Smooth muscle cell (in vitro differentiated cells): Measurements from ENCODE around the gene FNIP1. TPM values are rescaled to one million over a fixed set of nuclear protein-coding genes. Genes with fewer than 3 reads are reported as not detected.

Experiments used
- DNase-seq: peaks from one replicate; lab custom pipeline; 2025; ENCODE audit not compliant: unreplicated experiment; lab: John Stamatoyannopoulos, UW
- H2AFZ ChIP-seq: fragments of 200-600 bp; sonication (generic); 2 replicates; pipeline ENCODE4 v1.6.0; 2016; ENCODE audit warnings: antibody characterized with exemption, low read depth, mild to moderate bottlenecking
- H3F3A ChIP-seq: fragments of 200-600 bp; sonication (generic); 2 replicates; pipeline ENCODE4 v1.6.0; 2017; ENCODE audit warnings: antibody characterized with exemption, low read depth
- H3K27ac ChIP-seq: fragments of 200-600 bp; sonication (generic); 2 replicates; pipeline ENCODE4 v1.5.1; 2016; ENCODE audit warnings: low read depth, mild to moderate bottlenecking
- H3K27me3 ChIP-seq: fragments of 200-600 bp; sonication (generic); 2 replicates; pipeline ENCODE4 v1.6.1; 2016; ENCODE audit warnings: low read depth, mild to moderate bottlenecking
- H3K36me3 ChIP-seq: fragments of 200-600 bp; sonication (generic); 2 replicates; pipeline ENCODE4 v1.5.1; 2016; ENCODE audit warnings: low read depth
- H3K4me1 ChIP-seq: fragments of 200-600 bp; sonication (generic); 2 replicates; pipeline ENCODE4 v1.5.1; 2016; ENCODE audit warnings: low read depth
- H3K4me2 ChIP-seq: fragments of 200-600 bp; sonication (generic); 2 replicates; pipeline ENCODE4 v1.6.0; 2016; ENCODE audit warnings: mild to moderate bottlenecking
- H3K4me3 ChIP-seq: fragments of 200-600 bp; sonication (generic); 2 replicates; pipeline ENCODE4 v1.5.1; 2016; ENCODE audit warnings: mild to moderate bottlenecking
- H3K79me2 ChIP-seq: fragments of 200-600 bp; sonication (generic); 2 replicates; pipeline ENCODE4 v1.6.0; 2016; ENCODE audit warnings: low read depth, mild to moderate bottlenecking
- H3K9ac ChIP-seq: fragments of 200-600 bp; sonication (generic); 2 replicates; pipeline ENCODE4 v1.6.0; 2016; ENCODE audit warnings: low read depth
- H3K9me3 ChIP-seq: fragments of 200-600 bp; sonication (generic); replicated peaks from 2 replicates; pipeline ENCODE4 v1.5.1; 2016; ENCODE audit warnings: low read depth
- H4K20me1 ChIP-seq: fragments of 200-600 bp; sonication (generic); 2 replicates; pipeline ENCODE4 v1.6.0; 2016; ENCODE audit warnings: low read depth
- WGBS: methylation state at CpG from one replicate; pipeline ENCODE4 v1.1.7; 2016; ENCODE audit warnings: low lambda C conversion rate; 5-methylcytosine and 5-hydroxymethylcytosine counted together
- polyA plus RNA-seq: library from polyadenylated mRNA; unstranded; fragments of >200 nt; fragmentation: Nextera tagmentation; extraction: Ambion mirVana; gene quantifications from 2 replicates; pipeline ENCODE4 v1.2.1, GENCODE V29; 2016
- total RNA-seq: library from RNA; depleted of rRNA; stranded (reverse); fragments of >200 nt; gene quantifications from 2 replicates; pipeline ENCODE4 v1.2.3, GENCODE V29; 2014
- TF ChIP-seq, protein P1 (sequence below): fragments of 200-600 bp; sonication (generic); IDR thresholded peaks from 2 replicates; pipeline ENCODE4 v1.5.1; 2017; ENCODE audit warnings: borderline replicate concordance, mild to moderate bottlenecking, antibody characterized with exemption; ENCODE audit not compliant: insufficient read depth, poor library complexity, severe bottlenecking

The FNIP1 gene
- total and polyA plus RNA-seq, 2 experiments from 2014 or later = 8.8 to 47.4 TPM

DNA sequence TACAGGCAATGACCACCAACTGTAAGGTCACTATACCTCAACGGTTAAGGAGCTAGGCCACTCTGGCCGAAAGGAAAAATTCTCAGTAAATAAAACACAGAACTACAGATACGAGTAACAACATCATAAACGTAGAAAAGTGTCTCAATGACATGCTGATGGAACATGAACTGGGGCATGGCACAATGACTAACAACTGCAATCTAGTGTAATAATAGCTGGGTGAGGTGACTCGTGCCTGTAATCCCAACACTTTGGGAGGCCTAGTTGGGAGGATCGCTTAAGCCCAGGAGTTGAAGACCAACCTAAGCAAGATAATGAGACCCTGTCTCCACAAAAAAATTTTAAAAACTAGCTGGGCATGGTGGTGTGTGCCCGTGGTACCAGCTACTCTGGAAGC lies 152.0 kb downstream of the FNIP1 start:
- no peaks in the 10 kb centered on the region for H4K20me1 ChIP-seq
- no peak overlapping the region for H3K4me3 ChIP-seq
- H3K27ac ChIP-seq = peak overlapping the region; percentile 67
- TF ChIP-seq, protein P1, sequence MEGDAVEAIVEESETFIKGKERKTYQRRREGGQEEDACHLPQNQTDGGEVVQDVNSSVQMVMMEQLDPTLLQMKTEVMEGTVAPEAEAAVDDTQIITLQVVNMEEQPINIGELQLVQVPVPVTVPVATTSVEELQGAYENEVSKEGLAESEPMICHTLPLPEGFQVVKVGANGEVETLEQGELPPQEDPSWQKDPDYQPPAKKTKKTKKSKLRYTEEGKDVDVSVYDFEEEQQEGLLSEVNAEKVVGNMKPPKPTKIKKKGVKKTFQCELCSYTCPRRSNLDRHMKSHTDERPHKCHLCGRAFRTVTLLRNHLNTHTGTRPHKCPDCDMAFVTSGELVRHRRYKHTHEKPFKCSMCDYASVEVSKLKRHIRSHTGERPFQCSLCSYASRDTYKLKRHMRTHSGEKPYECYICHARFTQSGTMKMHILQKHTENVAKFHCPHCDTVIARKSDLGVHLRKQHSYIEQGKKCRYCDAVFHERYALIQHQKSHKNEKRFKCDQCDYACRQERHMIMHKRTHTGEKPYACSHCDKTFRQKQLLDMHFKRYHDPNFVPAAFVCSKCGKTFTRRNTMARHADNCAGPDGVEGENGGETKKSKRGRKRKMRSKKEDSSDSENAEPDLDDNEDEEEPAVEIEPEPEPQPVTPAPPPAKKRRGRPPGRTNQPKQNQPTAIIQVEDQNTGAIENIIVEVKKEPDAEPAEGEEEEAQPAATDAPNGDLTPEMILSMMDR = no peak
- DNase-seq = no peak
- peaks cover 5% of the 10 kb centered on the region for H3F3A ChIP-seq
- H3K9me3 ChIP-seq = no peaks in the 10 kb centered on the region
- H3K4me1 ChIP-seq = no peaks in the 10 kb centered on the region
- no peak overlapping the region for H3K4me2 ChIP-seq
- 94% methylated on average over 7 of the region's 7 CpGs for WGBS
- H3K36me3 ChIP-seq = peaks cover 13% of the 10 kb centered on the region
- no peak overlapping the region for H3K9ac ChIP-seq
- H3K27me3 ChIP-seq = no peaks in the 10 kb centered on the region
- no peak overlapping the region for H2AFZ ChIP-seq
- no peaks in the 10 kb centered on the region for H3K79me2 ChIP-seq

DNA sequence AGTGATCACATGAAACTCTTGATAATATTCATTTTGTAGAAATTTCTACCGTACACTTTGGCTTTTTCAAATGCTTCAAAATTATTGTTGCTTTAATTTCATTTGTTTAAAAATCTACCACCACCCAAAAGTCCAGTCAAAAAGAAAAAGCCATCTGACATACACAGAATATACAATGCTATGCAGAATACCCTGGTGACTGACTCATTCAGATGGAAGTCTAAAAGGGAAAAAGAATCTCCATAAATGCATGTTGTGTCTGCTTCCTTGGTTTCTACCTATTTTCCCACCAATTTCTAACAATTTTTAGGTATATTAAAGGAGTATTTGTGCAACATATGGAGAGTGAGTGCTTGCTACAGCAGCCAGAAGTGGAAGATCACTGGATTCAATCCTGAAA lies 152.4 kb downstream of the FNIP1 start:
- H3K4me1 ChIP-seq = no peaks in the 10 kb centered on the region
- H3K4me2 ChIP-seq = no peak overlapping the region
- peak overlapping the region; percentile 67 for H3K27ac ChIP-seq
- no peaks in the 10 kb centered on the region for H3K9me3 ChIP-seq
- no peaks in the 10 kb centered on the region for H4K20me1 ChIP-seq
- no peak overlapping the region for H3K9ac ChIP-seq
- H3K4me3 ChIP-seq = no peak overlapping the region
- peaks cover 9% of the 10 kb centered on the region for H3K36me3 ChIP-seq
- 100% methylated on average over 1 of the region's 1 CpG for WGBS
- H3K79me2 ChIP-seq = no peaks in the 10 kb centered on the region
- peaks cover 5% of the 10 kb centered on the region for H3F3A ChIP-seq
- no peak overlapping the region for H2AFZ ChIP-seq
- TF ChIP-seq, protein P1 = no peak
- no peak for DNase-seq
- no peaks in the 10 kb centered on the region for H3K27me3 ChIP-seq

DNA sequence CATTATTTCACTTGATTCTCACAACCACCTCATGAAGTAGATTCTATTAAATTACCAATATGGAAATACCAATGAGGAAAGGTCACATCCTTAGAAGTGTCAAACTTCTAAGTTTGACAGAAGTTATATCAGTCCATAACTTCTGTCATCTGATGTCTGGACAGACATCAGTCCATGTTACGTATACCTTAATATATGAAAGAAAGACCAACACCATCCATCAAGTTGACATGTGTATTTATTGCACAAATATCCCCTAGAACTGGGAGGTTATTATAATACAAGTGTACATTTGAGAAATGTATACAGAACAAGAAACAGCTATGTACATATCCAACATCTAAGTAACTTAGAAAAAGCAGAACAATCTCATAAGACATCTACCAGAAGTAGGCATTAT lies 155.3 kb downstream of the FNIP1 start:
- Histone ChIP-seq H3K4me3 (no peak overlapping the region), H3K36me3 (peaks cover 3% of the 10 kb centered on the region), H3F3A (peaks cover 9% of the 10 kb centered on the region), H3K27ac (no peak overlapping the region), H3K9ac (no peak overlapping the region), H3K9me3 (no peaks in the 10 kb centered on the region), H3K27me3 (no peaks in the 10 kb centered on the region), H3K4me2 (no peak overlapping the region), H4K20me1 (no peaks in the 10 kb centered on the region), H3K79me2 (no peaks in the 10 kb centered on the region), H2AFZ (no peak overlapping the region), H3K4me1 (peaks cover 3% of the 10 kb centered on the region)
- 95% methylated on average over 1 of the region's 1 CpG for WGBS
- TF ChIP-seq, protein P1 = no peak
- no peak for DNase-seq

GRCh38 chr5:131640043-131640856 lies 156.6 kb downstream of the FNIP1 start:
- no peak overlapping the region for H3K27ac ChIP-seq
- peaks cover 10% of the 10 kb centered on the region for H3F3A ChIP-seq
- 86% methylated on average over 5 of the region's 5 CpGs for WGBS
- no peaks in the 10 kb centered on the region for H4K20me1 ChIP-seq
- DNase-seq = no peak
- peaks cover 8% of the 10 kb centered on the region for H3K4me1 ChIP-seq
- no peak overlapping the region for H3K4me2 ChIP-seq
- no peaks in the 10 kb centered on the region for H3K36me3 ChIP-seq
- H3K9me3 ChIP-seq = no peaks in the 10 kb centered on the region
- no peak overlapping the region for H3K4me3 ChIP-seq
- no peaks in the 10 kb centered on the region for H3K27me3 ChIP-seq
- no peaks in the 10 kb centered on the region for H3K79me2 ChIP-seq
- no peak overlapping the region for H3K9ac ChIP-seq
- TF ChIP-seq, protein P1 = no peak
- H2AFZ ChIP-seq = no peak overlapping the region
